MCF 10A (cell line): Measurements from ENCODE around the gene KNDC1. TPM values are rescaled to one million over a fixed set of nuclear protein-coding genes. Genes with fewer than 3 reads are reported as not detected.

Experiments used
- microRNA-seq: library from miRNA; unstranded; fragments of <30 nt; microRNA quantifications from one replicate; pipeline ENCODE4 v1.2.0, GENCODE V29; 2022
- total RNA-seq: library from RNA; stranded (reverse); gene quantifications from 2 replicates; pipeline ENCODE4 v1.2.3, GENCODE V29; 2022

Gene KNDC1
- total RNA-seq, 1 experiment from 2014 or later: 2.1 TPM

Small RNA genes lying within 50 kb of the gene (microRNA-seq; reads per million reads assigned to microRNA genes)
- not detected for gene MIR202

Other genes starting within 250 kb of the KNDC1 start
- 0.12 and 0.33 TPM in 2 replicates for gene CFAP46, start 217.6 kb upstream of the KNDC1 start, total RNA-seq
- not detected in 2 replicates for gene ADGRA1, start 72.3 kb upstream of the KNDC1 start, total RNA-seq
- not detected in 2 replicates for gene UTF1, start 70.0 kb downstream of the KNDC1 start, total RNA-seq
- not detected in 2 replicates for gene VENTX, start 77.6 kb downstream of the KNDC1 start, total RNA-seq
- 20.2 and 23.2 TPM in 2 replicates for gene ADAM8, start 116.6 kb downstream of the KNDC1 start, total RNA-seq
- 95.9 and 96.2 TPM in 2 replicates for gene TUBGCP2, start 148.7 kb downstream of the KNDC1 start, total RNA-seq
- 28.9 and 42.7 TPM in 2 replicates for gene ZNF511, start 148.7 kb downstream of the KNDC1 start, total RNA-seq
- gene CALY, start 176.7 kb downstream of the KNDC1 start, total RNA-seq: not detected in 2 replicates
- gene PRAP1, start 187.2 kb downstream of the KNDC1 start, total RNA-seq: not detected in 2 replicates
- gene FUOM, start 197.8 kb downstream of the KNDC1 start, total RNA-seq: 16.6 and 22.6 TPM in 2 replicates
- 72.4 and 82.7 TPM in 2 replicates for gene ECHS1, start 213.1 kb downstream of the KNDC1 start, total RNA-seq
- gene PAOX, start 219.0 kb downstream of the KNDC1 start, total RNA-seq: 1.2 and 1.8 TPM in 2 replicates
- gene MTG1, start 233.9 kb downstream of the KNDC1 start, total RNA-seq: 71.6 and 74.3 TPM in 2 replicates